HG03565 (cell line): ENCODE measurements around the gene WHAMM.
"Not testable (repeated sequence)": the region's sequence is repeated elsewhere in the genome, so short reads cannot be mapped to it uniquely, and the experiment has no call there.

Experiments used
- ATAC-seq: cut with Tn5 transposase; IDR thresholded peaks from one replicate; pipeline ENCODE4 v1.9.1; 2021; ENCODE audit warnings: mild to moderate bottlenecking, moderate library complexity; ENCODE audit not compliant: unreplicated experiment

WHAMM gene

GRCh38 chr15:82799183-82799841 lies 10.1 kb upstream of the WHAMM start:
- no peak for ATAC-seq

- ATAC-seq: no peak
Measured at GRCh38 chr15:82802497-82802896, 6.9 kb upstream of the WHAMM start.

- ATAC-seq: no peak
Measured at GRCh38 chr15:82803793-82804574, 5.4 kb upstream of the WHAMM start.

GRCh38 chr15:82804575-82804949 lies 4.9 kb upstream of the WHAMM start:
- no peak for ATAC-seq

- ATAC-seq: peak; percentile 44
Measured at GRCh38 chr15:82805994-82806406, 3.4 kb upstream of the WHAMM start, which contains the start of gene FSD2. Gene FSD2, minus strand, starts transcription at chr15:82806069. Its CDS starts 18,679 bp downstream, at chr15:82787390.

- no peak for ATAC-seq
Measured at GRCh38 chr15:82807920-82808633, 1.4 kb upstream of the WHAMM start.

GRCh38 chr15:82808634-82809041 lies 790 bp upstream of the WHAMM start:
- ATAC-seq: no peak

- ATAC-seq: peak; percentile 4
Measured at GRCh38 chr15:82810061-82810889, 847 bp downstream of the WHAMM start.

GRCh38 chr15:82810890-82811426 lies 1.5 kb downstream of the WHAMM start:
- no peak for ATAC-seq

- no peak for ATAC-seq
Measured at GRCh38 chr15:82812994-82813393, 3.6 kb downstream of the WHAMM start.

- ATAC-seq: no peak
Measured at GRCh38 chr15:82820128-82820527, 10.7 kb downstream of the WHAMM start.

- not testable (repeated sequence) for ATAC-seq
Measured at GRCh38 chr15:82821396-82821795, 12.0 kb downstream of the WHAMM start.

- ATAC-seq: not testable (repeated sequence)
Measured at GRCh38 chr15:82821851-82822250, 12.4 kb downstream of the WHAMM start.

GRCh38 chr15:82823049-82823448 lies 13.6 kb downstream of the WHAMM start:
- no peak for ATAC-seq

- ATAC-seq: no peak
Measured at GRCh38 chr15:82828075-82828474, 18.6 kb downstream of the WHAMM start.

- no peak for ATAC-seq
Measured at GRCh38 chr15:82829234-82829633, 19.8 kb downstream of the WHAMM start.

- ATAC-seq: no peak
Measured at GRCh38 chr15:82830427-82831173, 21.2 kb downstream of the WHAMM start.

- no peak for ATAC-seq
Measured at GRCh38 chr15:82831894-82832600, 22.6 kb downstream of the WHAMM start.
